Hematopoietic multipotent progenitor cell treated with erythropoietin and hydrocortisone succinate and interleukin-3 and kit ligand, for 8 days (in vitro differentiated cells): ENCODE results near the gene PCGF6.

Experiments
- DNase-seq: peaks from one replicate; pipeline ENCODE4 v3.0.0-alpha.2; 2015

Gene PCGF6

GRCh38 chr10:103254538-103255325, 96.2 kb downstream of the PCGF6 start:
- DNase-seq: peak; percentile 43

DNA sequence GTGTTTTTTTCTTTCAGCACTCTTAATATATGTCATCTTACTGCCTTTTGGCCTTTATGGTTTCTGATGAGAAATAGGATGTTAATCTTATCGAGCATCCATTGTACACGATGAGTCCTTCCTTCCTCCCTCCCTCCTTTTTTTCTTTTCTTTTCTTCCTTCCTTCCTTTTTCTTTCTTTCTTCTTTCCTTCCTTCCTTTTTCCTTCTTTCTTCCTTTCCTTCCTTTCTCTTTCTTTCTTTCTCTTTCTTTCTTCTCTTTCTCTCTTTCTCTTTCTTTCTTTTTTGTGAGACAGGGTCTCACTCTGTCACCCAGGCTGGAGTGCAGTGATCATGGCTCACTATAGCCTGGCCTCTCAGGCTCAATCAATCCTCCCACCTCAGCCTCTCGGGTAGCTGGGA, 96.8 kb downstream of the PCGF6 start:
- DNase-seq: no peak
